Lung (tissue), 12 donors: Measurements from ENCODE around the gene ITGA11. TPM values are rescaled to one million over a fixed set of nuclear protein-coding genes. Genes with fewer than 3 reads are reported as not detected.

Experiments
- ATAC-seq: fragments of 200-7000 bp; cut with Tn5 transposase; one replicate; pipeline ENCODE4 v1.9.1; 2020; ENCODE audit warnings: moderate number of reproducible peaks; ENCODE audit not compliant: insufficient read depth, low FRiP score
- DNase-seq, 3 donors: peaks; one replicate each; pipeline ENCODE4 v3.0.0-alpha.2; 2013 to 2017
- H3K27ac ChIP-seq, 2 donors: one replicate each; pipeline ENCODE4 v1.5.1; 2013; ENCODE audit warnings: mild to moderate bottlenecking in 2 of 2, moderate library complexity in 2 of 2, control low read depth in 1 of 2, inconsistent platforms in 1 of 2, low read depth in 1 of 2, low read length in 1 of 2
- H3K27me3 ChIP-seq, 3 donors: one replicate each; pipeline ENCODE4 v1.5.1; 2013; ENCODE audit warnings: low read length in 2 of 3; ENCODE audit not compliant: control insufficient read depth in 3 of 3, insufficient read depth in 3 of 3
- H3K36me3 ChIP-seq, 4 donors: one replicate each; pipeline ENCODE4 v1.5.1; 2013; ENCODE audit warnings: low read length in 4 of 4, mild to moderate bottlenecking in 1 of 4, moderate library complexity in 1 of 4; ENCODE audit not compliant: control insufficient read depth in 4 of 4, insufficient read depth in 4 of 4
- H3K4me1 ChIP-seq, 5 donors: one replicate each; pipeline ENCODE4 v1.5.1; 2013; ENCODE audit warnings: low read length in 5 of 5, mild to moderate bottlenecking in 2 of 5, moderate library complexity in 1 of 5; ENCODE audit not compliant: control insufficient read depth in 5 of 5, insufficient read depth in 5 of 5
- H3K4me3 ChIP-seq: one replicate; pipeline ENCODE4 v1.5.1; 2013; ENCODE audit warnings: mild to moderate bottlenecking, control low read depth, moderate library complexity
- H3K9ac ChIP-seq, 2 donors: one replicate each; pipeline ENCODE4 v1.5.1; 2013; ENCODE audit warnings: low read length in 2 of 2, control low read depth in 1 of 2; ENCODE audit not compliant: insufficient read depth in 1 of 2
- H3K9me3 ChIP-seq, 4 donors: one replicate each; pipeline ENCODE4 v1.5.1; 2013; ENCODE audit warnings: low read length in 3 of 4, mild to moderate bottlenecking in 1 of 4, moderate library complexity in 1 of 4; ENCODE audit not compliant: control insufficient read depth in 4 of 4, insufficient read depth in 3 of 4
- WGBS, 2 donors: extraction: QIAGEN DNeasy Blood & Tissue Kit; methylation state at CpG; one replicate each; pipeline ENCODE4 v1.1.7; 2013; 5-methylcytosine and 5-hydroxymethylcytosine counted together
- polyA plus RNA-seq, 2 donors: library from polyadenylated mRNA; stranded (reverse); fragments of 200-250 nt; gene quantifications; one replicate each; pipeline ENCODE4 v1.2.1, GENCODE V29; 2013
- total RNA-seq, 2 donors: library from RNA; depleted of rRNA in 1 of 2; stranded (reverse); fragments of >200 nt in 1 of 2; gene quantifications; one replicate each; pipeline ENCODE4 v1.2.1, GENCODE V29; 2014 to 2021
- TF ChIP-seq, protein P1 (sequence below): IDR thresholded peaks from 2 replicates; pipeline ENCODE4 v1.5.1; 2012; ENCODE audit warnings: mild to moderate bottlenecking; ENCODE audit errors: control extremely low read depth, extremely low read depth
- donor health status: control.
- donor health status: control.
- donor health status: Bipolar disorder and iron deficiency.
- donor health status: healthy.
- donor health status: DM: yes; HTN: yes; CAD: no.

Gene ITGA11
- total and polyA plus RNA-seq, 4 donors: 0.35 to 1.8 (median 1.0) TPM

DNA sequence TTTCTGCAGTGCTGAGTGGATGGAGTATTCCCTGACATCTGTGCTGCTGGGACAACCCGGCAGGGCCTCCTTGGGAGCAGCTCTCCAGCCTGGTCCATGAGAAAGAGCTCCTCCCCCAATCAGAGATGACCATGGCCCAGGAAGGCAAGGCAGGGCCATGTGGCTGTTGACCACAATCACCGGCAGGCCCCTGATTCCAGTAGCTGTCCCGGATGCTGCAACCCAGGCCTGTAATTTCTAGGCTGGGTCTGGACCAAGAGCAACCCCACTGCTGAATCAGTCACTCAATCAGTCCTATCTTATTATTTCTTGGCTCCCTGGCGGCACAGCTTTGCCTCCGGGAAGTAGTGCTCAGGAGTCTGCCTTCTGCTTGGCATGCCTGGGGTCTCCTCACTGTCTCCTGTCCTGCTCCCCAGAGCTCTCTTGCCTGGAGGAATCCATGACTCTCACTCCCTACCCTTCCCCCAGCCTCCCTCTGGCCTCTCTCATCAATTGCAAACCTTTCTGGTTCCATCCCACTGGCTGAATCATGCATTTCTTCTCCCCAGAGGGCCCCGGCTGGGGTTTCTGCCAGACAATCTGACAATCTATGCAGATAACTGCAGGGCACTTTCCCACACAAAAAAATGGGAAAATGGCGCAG lies 32.6 kb upstream of the ITGA11 start:
- Histone ChIP-seq H3K27ac (no peak overlapping the region), H3K9ac (no peak overlapping the region), H3K36me3 (no peaks in the 10 kb centered on the region), H3K4me1 (peaks cover 0 to 5% (median 0%) of the 10 kb centered on the region in 5 donors), H3K27me3 (no peaks in the 10 kb centered on the region), H3K9me3 (no peaks in the 10 kb centered on the region), H3K4me3 (no peak overlapping the region)
- DNase-seq: no peak
- TF ChIP-seq, protein P1, sequence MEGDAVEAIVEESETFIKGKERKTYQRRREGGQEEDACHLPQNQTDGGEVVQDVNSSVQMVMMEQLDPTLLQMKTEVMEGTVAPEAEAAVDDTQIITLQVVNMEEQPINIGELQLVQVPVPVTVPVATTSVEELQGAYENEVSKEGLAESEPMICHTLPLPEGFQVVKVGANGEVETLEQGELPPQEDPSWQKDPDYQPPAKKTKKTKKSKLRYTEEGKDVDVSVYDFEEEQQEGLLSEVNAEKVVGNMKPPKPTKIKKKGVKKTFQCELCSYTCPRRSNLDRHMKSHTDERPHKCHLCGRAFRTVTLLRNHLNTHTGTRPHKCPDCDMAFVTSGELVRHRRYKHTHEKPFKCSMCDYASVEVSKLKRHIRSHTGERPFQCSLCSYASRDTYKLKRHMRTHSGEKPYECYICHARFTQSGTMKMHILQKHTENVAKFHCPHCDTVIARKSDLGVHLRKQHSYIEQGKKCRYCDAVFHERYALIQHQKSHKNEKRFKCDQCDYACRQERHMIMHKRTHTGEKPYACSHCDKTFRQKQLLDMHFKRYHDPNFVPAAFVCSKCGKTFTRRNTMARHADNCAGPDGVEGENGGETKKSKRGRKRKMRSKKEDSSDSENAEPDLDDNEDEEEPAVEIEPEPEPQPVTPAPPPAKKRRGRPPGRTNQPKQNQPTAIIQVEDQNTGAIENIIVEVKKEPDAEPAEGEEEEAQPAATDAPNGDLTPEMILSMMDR: no peak
- WGBS, 2 donors: 78 to 84% methylated on average over 7 of the region's 7 CpGs
- ATAC-seq: no peak

- Histone ChIP-seq H3K9ac (no peak overlapping the region), H3K27me3 (no peaks in the 10 kb centered on the region), H3K4me1 (no peaks in the 10 kb centered on the region), H3K9me3 (no peaks in the 10 kb centered on the region), H3K36me3 (no peaks in the 10 kb centered on the region), H3K27ac (no peak overlapping the region), H3K4me3 (no peak overlapping the region)
- ATAC-seq: no peak
- TF ChIP-seq, protein P1: no peak
- WGBS, 2 donors: 81 to 90% methylated on average over 3 of the region's 3 CpGs
- no peak for DNase-seq
Observed at GRCh38 chr15:68463996-68464395, 32.0 kb upstream of the ITGA11 start.

DNA sequence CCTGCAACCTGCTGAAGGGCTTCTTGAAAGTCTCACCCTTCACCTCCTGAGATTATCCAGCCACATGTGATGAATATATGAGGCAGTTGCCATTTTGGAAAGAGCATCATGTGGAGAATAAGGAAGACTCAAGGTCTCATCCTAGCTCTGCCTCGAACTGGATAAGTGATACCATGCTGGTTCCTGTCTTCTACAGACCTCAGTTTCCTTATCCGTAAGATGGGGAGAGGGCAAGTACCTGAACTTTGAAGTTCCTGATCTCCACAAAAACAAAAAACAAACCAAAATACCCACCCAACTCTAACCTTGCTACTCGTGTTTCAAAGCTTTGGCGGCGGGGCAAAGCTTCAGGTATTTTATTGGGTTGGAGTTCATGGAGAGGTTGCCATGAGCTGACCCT lies 31.5 kb upstream of the ITGA11 start:
- H3K36me3 ChIP-seq: no peaks in the 10 kb centered on the region

More for the DNA sequence above, 31.5 kb upstream of the ITGA11 start:
- no peak overlapping the region for H3K4me3 ChIP-seq
- H3K9ac ChIP-seq: no peak overlapping the region
- WGBS, 2 donors: 87 to 89% methylated on average over 5 of the region's 5 CpGs
- no peaks in the 10 kb centered on the region for H3K9me3 ChIP-seq
- TF ChIP-seq, protein P1: no peak
- no peak overlapping the region for H3K27ac ChIP-seq
- no peaks in the 10 kb centered on the region for H3K27me3 ChIP-seq
- ATAC-seq (no peak), DNase-seq (no peak)
- no peaks in the 10 kb centered on the region for H3K4me1 ChIP-seq
